ENCODE measurements around the gene STRBP. TPM values are rescaled to one million over a fixed set of nuclear protein-coding genes. Genes with fewer than 3 reads are reported as not detected.

Gene STRBP
- total RNA-seq, 1 donor from 2014 or later: 17.3 TPM

DNA sequence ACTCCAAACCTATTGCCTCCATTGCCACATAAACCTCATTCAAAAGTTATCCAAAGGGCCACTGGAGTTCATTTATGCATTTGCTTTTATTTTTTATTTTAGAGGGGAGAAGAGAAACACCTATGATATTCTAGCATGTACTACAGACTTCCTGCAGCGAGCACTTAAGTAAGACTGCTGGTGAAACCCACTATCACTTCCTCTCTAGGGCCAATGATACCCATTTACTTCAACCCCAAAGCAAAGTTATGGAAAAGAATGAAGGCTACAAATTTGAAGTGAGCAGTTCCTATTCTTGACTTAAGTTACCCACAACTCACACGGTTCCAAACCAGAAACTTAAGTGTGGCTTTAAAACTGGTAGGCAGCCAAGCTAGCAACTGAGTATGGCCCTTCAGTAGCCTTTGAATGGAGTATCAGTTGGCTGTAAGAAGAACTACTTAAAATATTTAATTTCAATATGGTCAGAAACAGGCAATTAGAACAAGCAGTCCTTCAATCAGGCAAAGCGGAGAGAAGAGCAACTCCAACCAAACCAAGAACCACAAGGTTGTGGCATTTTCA, 140.8 kb downstream of the STRBP start:
- TF ChIP-seq, protein P1, sequence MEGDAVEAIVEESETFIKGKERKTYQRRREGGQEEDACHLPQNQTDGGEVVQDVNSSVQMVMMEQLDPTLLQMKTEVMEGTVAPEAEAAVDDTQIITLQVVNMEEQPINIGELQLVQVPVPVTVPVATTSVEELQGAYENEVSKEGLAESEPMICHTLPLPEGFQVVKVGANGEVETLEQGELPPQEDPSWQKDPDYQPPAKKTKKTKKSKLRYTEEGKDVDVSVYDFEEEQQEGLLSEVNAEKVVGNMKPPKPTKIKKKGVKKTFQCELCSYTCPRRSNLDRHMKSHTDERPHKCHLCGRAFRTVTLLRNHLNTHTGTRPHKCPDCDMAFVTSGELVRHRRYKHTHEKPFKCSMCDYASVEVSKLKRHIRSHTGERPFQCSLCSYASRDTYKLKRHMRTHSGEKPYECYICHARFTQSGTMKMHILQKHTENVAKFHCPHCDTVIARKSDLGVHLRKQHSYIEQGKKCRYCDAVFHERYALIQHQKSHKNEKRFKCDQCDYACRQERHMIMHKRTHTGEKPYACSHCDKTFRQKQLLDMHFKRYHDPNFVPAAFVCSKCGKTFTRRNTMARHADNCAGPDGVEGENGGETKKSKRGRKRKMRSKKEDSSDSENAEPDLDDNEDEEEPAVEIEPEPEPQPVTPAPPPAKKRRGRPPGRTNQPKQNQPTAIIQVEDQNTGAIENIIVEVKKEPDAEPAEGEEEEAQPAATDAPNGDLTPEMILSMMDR (IDR thresholded peaks at IDR 0.05): no peak
- H3K36me3 Mint-ChIP-seq (ENCODE audit: unreplicated experiment): peaks cover 6% of the 10 kb centered on the region

DNA sequence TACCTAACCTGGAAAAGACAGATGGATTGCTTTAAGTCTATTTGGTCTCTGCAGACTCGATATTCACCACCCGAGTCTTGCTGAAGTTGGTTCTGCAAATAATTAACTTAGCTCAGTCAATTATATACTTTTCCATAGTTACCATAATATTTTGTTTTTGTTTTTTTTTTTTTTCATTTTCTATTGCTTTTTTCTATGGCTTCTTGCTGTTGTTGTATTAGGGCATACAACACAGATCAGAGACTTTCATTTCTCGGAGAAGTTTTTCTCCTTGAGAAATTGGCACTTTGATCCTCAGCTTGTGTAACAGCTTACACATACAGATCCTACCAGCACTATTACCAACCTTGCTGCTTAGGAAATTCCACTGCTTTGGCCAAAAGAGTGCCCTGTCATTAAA, 146.9 kb downstream of the STRBP start:
- Mint-ChIP-seq H3K27ac (ENCODE audit: unreplicated experiment) (no peak overlapping the region), H3K4me3 (ENCODE audit: unreplicated experiment) (no peak overlapping the region)
- TF ChIP-seq, protein P1 (IDR thresholded peaks at IDR 0.05): no peak

More for the DNA sequence above, 140.8 kb downstream of the STRBP start:
- Mint-ChIP-seq H3K9me3 (ENCODE audit: unreplicated experiment) (no peaks in the 10 kb centered on the region), H3K27ac (ENCODE audit: unreplicated experiment) (no peak overlapping the region), H3K4me3 (ENCODE audit: unreplicated experiment) (no peak overlapping the region), H3K4me1 (ENCODE audit: unreplicated experiment) (peaks cover 3% of the 10 kb centered on the region), H3K27me3 (ENCODE audit: unreplicated experiment) (no peaks in the 10 kb centered on the region)
- DNase-seq (ENCODE audit: extremely low spot score, unreplicated experiment): no peak

DNA sequence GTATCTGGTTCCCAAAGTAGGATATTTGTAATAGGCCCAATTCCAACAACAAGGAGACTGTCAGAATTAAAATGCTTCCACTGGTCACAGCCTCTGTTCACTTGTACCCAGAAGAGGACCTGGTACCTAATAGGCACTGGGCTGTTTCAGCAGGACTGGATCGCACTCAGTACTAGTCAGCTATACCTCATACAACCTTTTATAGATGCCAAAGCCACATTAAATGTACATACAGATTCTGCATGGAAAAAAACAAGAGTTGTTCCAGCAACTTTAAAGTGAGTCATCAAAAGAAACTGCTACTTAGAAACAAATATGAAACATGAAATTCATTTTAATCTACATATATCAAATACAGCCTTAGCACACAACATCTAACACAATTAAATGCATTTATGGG, 147.4 kb downstream of the STRBP start:
- Mint-ChIP-seq H3K36me3 (ENCODE audit: unreplicated experiment) (peaks cover 2% of the 10 kb centered on the region), H3K4me1 (ENCODE audit: unreplicated experiment) (peaks cover 16% of the 10 kb centered on the region), H3K27ac (ENCODE audit: unreplicated experiment) (no peak overlapping the region), H3K27me3 (ENCODE audit: unreplicated experiment) (no peaks in the 10 kb centered on the region), H3K9me3 (ENCODE audit: unreplicated experiment) (no peaks in the 10 kb centered on the region), H3K4me3 (ENCODE audit: unreplicated experiment) (no peak overlapping the region)
- no peak for DNase-seq (ENCODE audit: extremely low spot score, unreplicated experiment)
- TF ChIP-seq, protein P1 (IDR thresholded peaks at IDR 0.05): no peak

More for the DNA sequence above, 146.9 kb downstream of the STRBP start:
- H3K36me3 Mint-ChIP-seq (ENCODE audit: unreplicated experiment): peaks cover 6% of the 10 kb centered on the region
- DNase-seq (ENCODE audit: extremely low spot score, unreplicated experiment): no peak
- no peaks in the 10 kb centered on the region for H3K27me3 Mint-ChIP-seq (ENCODE audit: unreplicated experiment)
- H3K4me1 Mint-ChIP-seq (ENCODE audit: unreplicated experiment): peaks cover 16% of the 10 kb centered on the region
- H3K9me3 Mint-ChIP-seq (ENCODE audit: unreplicated experiment): no peaks in the 10 kb centered on the region

DNA sequence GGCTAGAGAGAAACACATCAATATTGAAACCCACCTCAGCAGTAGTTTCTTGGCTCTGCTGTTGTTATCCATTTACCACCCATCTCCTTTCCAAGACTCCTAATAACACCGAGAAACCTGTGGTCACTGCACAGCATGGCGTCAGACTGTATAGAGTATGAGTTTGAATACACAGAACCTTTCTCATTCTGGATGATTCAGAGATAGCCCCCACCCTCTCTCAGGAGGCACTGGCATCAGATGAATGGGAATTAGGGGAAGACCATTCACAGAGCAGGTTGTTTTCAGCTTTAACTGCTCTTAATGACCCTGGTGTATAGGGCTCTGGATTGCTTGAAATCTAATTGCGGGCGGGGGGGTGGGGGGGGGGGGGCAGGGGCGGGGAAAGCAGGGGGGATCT, 148.3 kb downstream of the STRBP start:
- H3K36me3 Mint-ChIP-seq (ENCODE audit: unreplicated experiment): no peaks in the 10 kb centered on the region
- no peak for DNase-seq (ENCODE audit: extremely low spot score, unreplicated experiment)
- TF ChIP-seq, protein P1 (IDR thresholded peaks at IDR 0.05): no peak
- no peak overlapping the region for H3K4me3 Mint-ChIP-seq (ENCODE audit: unreplicated experiment)
- H3K4me1 Mint-ChIP-seq (ENCODE audit: unreplicated experiment): peaks cover 16% of the 10 kb centered on the region
- H3K9me3 Mint-ChIP-seq (ENCODE audit: unreplicated experiment): no peaks in the 10 kb centered on the region
- H3K27ac Mint-ChIP-seq (ENCODE audit: unreplicated experiment): no peak overlapping the region
- H3K27me3 Mint-ChIP-seq (ENCODE audit: unreplicated experiment): no peaks in the 10 kb centered on the region

DNA sequence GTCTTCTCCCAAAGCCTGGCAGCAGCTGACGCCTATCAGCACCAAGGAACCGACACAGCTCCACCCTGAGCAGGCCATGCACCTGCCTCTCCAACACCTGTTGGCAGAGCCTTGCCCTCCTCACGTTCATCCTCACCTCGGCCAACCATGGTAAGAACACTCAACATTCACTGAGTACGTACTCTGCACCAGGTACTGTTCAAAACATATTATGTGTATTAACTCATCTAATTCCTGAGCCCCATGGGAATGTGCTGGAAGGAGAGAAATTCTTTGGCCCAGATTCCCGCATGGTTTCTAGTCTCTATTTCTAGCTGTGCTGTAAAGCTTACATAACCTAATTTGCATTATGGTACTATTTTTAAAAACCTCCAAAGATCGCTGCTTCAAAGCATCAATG, 148.8 kb downstream of the STRBP start:
- no peaks in the 10 kb centered on the region for H3K27me3 Mint-ChIP-seq (ENCODE audit: unreplicated experiment)
- H3K27ac Mint-ChIP-seq (ENCODE audit: unreplicated experiment): no peak overlapping the region
- TF ChIP-seq, protein P1 (IDR thresholded peaks at IDR 0.05): no peak
- peaks cover 16% of the 10 kb centered on the region for H3K4me1 Mint-ChIP-seq (ENCODE audit: unreplicated experiment)
- no peaks in the 10 kb centered on the region for H3K36me3 Mint-ChIP-seq (ENCODE audit: unreplicated experiment)
- no peak overlapping the region for H3K4me3 Mint-ChIP-seq (ENCODE audit: unreplicated experiment)
- no peak for DNase-seq (ENCODE audit: extremely low spot score, unreplicated experiment)
- no peaks in the 10 kb centered on the region for H3K9me3 Mint-ChIP-seq (ENCODE audit: unreplicated experiment)
